ENCODE data around the gene ATG2A. TPM values are rescaled to one million over a fixed set of nuclear protein-coding genes. Genes with fewer than 3 reads are reported as not detected.

Gene ATG2A
- total RNA-seq, 1 experiment from 2014 or later = 16.0 TPM

DNA sequence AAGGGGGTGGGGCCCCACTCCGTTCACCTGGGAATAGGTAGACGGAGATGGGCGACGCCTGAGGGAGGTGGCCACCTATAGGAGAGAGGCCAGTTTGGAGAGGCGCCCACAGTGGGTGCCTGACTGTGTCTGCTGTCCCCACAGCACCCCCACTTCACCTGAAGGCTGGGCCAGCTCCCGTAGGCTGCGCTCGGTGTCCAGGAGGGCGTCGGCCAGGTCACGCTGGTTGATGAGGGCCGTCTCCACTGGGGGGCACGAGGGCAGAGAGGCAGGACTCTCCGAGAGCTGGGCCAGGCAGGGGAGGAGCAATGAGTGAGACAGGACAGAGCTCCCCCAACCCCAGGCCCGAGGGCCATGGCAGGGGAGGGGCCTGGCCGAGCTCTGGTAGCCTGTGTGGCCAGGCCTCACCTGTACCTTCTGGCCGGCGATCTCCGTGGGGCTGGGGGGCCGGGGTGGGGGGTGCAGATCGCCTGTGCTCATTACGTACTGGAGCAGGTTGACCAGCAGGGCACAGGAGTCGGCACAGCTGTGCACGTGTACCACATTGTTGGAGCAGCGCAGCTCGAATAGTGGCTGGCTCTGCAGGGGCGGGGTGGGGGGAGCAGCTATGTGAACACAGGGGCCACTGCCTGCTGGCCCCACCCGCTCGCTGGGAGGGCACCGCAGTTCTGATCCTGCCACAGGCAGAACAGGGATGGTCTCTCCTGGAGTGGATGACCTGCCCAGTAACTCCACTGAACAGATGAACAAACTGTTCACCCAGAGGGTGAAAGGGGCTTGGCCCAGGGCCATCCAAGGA lies 14.7 kb downstream of the ATG2A start:
- no peak for DNase-seq (ENCODE audit: low read depth)

DNA sequence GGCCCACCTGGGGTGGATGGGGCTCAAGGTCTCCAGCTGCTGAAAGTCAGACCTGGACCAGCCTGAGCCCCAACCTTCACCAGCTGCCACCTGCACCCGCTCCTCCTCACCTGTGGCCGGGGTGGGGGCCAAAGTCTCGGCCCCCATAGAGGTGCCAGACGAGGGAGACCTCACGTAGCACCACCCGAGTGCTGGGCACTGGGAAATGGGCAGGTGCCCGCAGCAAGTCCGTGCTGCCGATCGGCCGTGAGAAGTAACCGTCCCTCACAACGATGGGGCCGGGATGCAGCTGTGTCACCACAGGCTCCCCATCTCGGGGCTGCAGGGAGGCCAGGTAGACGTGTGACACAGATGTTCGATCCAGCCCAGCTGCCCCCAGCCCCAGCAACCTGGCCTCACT lies 16.2 kb downstream of the ATG2A start:
- DNase-seq (ENCODE audit: low read depth) = no peak

DNA sequence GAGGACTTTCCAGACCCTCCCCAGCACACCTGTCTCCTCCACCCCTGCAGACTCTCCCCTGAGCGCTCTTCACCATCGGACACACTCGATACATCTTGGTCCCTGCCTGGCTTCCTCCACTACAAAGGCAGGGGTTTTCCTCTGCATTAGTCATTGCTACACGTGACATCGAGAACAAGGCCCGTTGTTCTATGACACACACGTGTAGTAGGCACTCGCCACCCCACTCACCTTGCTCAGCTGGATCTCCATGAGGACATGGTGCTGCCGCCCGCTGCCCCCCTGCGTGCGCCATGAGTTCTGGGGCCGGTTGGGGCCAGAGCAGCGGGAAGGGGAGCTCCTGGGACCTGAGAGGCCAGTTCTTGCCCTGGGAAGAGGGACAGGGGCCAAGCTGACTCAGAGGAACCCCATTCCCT lies 16.7 kb downstream of the ATG2A start:
- DNase-seq (ENCODE audit: low read depth) = peak; percentile 14

DNA sequence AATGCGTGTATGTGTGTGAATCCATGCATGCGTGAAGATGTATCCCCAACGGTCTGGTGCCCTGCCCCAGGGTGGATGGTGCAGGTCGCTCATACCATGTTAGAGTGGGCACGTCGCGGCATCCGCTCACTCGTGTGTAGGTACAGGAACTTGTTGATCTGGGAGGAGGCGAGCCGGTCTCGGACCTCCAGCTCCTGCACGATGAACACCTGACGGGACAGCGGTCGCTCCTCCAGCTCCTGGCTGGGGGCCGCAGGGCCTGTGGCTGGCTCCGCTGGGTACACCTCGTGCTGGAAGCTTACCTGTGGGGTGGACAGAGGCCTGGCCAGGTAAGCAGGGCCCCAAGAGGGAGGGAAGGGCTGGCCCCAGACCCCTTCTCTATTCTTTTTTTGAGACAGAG lies 18.5 kb downstream of the ATG2A start:
- DNase-seq (ENCODE audit: low read depth) = no peak

DNA sequence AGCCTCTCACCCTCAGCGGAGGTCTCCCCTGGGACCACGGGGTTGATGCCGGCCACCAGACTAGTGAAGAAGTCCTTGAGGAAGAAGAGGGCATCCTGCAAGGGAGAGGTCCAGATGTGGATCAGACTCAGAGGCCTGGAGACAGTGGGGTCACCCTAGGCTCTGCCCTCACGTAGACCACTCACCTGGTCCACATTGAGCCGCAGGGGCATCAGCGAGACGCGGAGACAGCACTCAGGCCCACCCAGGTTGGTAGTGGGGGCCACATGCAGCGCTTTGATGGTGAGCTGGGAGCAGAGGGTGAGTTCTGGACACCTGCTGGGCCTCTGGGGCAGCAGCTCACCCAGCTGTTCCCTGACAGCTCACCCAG lies 18.9 kb downstream of the ATG2A start:
- DNase-seq (ENCODE audit: low read depth) = no peak

DNA sequence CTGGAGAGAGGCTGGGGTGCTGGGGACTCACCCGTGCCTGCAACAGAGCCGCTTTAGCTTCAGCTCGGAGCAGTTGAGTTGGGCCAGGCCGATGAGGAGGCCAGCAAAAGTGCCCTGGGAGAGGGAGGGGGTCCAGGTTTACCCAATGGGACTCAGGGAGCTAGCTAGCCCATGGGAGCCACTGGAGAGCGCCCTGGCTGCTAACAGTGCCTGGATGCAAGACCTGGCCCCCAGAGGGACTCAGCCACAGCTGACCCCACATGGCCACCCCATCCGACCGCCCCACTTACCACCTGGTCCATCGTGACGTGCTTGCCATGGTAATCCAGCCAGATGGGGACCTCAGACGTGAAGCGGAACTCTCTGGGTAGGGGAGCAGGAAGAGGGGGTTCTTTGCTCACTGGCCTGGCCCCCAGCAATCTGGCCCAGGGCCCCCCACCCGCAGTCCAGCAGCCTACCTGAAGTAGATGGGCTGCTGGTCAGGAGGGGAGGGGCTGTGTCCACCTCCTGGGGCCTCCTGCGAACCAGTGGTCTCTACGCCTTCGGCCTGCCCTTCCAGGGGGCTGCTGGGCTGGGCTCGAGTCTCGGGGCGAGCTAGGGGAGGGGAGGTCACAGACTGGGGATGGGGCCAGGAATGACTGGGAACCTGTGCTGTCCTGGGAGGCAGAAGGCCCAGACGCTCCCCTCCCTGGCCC lies 19.5 kb downstream of the ATG2A start:
- DNase-seq (ENCODE audit: low read depth) = no peak

DNA sequence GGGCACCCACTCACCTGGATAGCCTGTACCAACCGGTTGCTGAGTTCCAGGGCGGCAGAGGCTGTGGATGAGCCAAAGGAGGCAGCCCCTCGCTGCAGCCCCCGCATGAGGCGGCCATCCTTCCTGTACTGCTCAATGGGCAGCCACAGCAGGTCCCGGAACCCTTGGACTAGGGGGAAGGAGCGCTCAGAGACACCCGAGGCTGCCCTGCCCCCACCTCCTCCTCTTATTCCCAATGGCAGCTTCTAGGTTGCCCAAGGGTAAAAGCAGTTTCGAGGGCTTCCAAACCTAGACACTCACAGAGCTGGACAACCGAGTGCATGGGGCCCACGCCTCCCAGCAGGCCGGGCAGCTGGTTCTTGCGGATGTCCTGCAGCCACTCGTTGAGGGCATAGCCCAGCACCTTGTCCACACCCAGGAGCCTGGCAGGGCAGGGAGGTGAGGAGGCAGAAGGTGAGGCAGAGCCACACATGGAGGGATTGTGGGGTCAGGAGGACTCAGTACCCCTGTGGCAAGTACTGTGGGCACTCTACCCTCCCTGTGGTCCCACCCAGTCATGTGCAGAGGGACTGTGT lies 20.5 kb downstream of the ATG2A start:
- DNase-seq (ENCODE audit: low read depth) = no peak

DNA sequence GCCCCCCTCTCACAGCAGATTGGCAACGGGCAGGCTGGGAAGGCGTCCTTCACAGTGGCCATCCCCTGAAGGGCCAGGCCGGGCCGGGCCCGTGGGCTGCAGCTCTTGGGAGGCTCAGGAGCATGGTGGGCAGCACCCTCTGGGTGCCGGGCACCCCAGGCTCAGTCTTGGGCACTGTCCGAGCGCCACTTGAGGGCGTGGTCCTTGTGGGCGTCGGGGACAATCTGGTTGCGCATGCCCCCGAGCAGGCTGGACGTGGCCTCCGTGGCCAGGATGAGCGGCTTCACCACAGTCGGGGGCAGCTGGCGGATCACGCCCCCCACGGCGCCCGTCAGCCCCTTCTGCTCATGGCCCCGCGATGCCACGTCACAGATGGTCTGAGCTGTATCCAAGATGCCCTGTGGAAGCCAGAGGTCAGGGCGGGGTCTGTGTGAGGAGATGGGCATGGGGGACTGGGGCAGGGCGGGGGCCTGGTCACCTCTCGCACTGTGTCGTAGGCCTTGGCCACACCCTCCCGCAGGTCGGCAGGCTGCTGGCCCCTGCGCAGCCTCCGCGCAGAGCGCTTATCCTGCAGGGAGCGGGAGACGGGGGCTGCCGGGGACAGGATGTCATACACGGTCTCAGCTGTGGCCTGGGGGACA lies 22.1 kb downstream of the ATG2A start:
- DNase-seq (ENCODE audit: low read depth) = no peak

DNA sequence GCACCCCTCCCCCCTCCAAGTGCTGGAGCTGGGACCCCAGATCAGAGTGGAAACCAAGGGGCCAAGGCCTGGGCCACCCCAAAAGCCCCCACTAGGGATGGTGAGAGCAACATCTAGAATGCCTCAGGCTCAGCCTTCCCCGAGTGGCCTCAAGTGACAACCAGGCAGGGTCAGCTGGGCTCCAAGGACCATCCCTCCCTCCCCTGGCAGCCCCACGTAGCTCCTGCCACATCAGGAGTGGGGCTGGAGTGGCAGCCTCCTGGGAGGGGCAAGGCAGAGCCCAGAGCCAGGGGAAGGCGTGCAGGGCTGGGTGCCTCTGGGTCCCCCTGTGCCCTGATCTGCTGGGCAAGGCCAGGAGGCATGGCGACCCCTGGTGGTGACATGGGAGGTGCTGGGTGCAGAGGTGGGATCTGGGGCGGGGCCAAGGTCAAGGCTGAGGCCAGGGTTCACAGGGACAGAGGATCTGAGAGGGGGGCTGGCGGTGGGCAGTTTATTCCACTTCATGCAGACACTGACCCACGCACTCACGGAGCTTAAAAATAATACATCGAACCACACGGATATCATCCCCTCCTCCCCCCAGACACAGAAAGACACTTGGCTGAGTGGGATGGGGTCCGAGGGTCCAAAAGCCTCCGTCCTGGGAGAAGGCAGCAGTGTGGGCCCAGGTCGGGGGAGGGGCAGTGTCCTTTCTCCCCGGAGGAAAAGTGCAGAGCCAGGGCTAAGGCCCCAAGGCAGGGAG lies 22.8 kb downstream of the ATG2A start:
- DNase-seq (ENCODE audit: low read depth) = peak; percentile 63

DNA sequence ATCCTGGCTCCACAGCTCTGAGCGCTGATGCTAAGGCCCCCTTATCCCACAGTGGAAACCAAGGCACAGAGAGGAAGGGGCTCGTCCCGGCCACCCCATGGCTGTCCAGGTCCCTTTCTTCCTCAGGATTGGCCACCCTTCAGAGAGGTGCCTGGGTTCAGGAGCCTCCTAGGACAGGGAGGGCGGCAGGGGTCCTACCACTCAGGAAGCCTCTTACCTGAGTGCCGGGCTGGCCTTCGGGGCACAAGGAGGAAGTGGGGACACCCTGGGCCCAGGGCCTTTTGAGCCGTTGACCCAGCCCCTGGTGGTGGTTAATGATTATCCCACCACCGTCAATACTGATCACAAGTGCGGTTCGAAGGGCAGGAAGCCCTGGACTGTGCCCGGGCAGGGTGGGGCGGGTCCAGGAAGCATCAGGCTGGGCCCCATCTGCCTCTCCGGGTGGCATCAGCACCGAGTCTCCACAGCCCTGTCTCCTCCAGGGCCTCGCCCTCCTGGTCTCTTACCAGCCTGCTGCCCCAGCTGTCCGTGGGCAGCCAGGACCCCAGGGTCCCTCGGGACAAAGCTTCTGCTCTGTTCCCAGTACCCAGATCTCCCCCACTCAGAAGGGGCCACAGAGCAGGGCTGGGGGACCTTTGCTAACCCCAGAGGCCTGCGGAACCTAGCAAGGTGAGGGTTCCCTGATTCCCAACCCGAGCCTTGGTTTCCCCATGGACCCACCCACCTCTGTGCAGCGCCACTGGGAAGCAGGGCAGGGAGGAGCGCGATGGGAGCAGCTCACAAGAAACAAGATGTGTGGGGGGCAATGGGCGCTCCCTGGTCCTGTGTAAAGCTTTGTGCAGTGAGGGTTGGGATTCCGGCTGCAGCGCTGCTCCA lies 23.6 kb downstream of the ATG2A start:
- DNase-seq (ENCODE audit: low read depth) = no peak

DNA sequence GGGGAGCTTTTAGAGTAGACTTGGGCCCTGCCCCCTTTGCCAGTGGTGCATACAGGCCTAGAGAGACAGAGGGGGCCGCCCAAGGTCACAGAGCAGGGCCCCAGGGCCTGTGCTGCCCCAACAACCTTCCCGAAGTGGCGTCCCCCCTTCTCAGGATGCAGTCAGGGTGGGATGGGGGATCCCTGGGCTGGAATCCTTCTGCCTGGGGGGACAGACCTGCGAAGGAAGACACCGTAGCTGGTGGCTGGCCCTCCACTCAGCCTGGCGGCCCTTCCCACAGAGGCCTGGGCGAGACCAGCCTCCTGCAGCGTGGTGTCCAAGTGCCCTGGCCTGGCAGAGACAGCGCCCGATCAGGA lies 24.2 kb downstream of the ATG2A start:
- no peak for DNase-seq (ENCODE audit: low read depth)

DNA sequence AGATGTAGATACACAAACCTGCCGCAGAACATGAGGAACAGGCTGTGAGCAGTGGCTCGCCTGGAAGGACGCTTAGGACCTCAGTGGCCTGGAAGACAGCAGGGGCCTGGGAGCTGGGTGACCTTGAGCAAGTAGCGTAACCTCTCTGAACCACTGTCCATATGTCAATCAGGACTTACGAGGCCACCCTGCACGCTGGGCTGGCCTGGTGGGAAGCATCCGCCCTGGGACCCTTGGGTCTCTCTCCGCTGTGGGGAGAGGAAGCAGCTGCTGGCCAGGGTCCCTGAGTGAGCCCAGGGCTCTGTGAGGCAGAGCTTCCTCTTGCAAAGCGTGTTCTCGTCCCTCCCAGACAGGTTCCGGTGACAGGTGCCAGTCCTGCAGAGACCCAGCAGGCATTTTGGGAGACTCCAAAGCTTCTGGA lies 24.6 kb downstream of the ATG2A start:
- no peak for DNase-seq (ENCODE audit: low read depth)

DNA sequence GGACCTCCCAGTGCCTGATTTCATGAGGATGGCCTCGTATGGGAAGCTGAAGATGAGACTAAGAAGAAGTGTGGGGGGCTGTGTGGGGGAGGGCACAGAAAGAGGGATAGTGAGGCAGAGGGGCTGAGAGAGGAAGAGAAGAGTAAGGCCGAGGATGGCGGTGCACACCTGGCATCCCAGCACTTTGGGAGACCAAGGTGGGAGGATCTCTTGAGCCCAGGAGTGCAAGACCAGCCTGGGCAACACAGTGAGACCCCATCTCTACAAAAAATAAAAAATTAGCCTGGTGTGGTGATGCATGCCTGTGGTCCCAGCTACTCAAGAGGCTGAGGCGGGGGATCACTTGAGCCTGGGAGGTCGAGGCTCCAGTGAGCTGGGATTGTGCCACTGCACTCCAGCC lies 25.1 kb downstream of the ATG2A start:
- DNase-seq (ENCODE audit: low read depth) = no peak

DNA sequence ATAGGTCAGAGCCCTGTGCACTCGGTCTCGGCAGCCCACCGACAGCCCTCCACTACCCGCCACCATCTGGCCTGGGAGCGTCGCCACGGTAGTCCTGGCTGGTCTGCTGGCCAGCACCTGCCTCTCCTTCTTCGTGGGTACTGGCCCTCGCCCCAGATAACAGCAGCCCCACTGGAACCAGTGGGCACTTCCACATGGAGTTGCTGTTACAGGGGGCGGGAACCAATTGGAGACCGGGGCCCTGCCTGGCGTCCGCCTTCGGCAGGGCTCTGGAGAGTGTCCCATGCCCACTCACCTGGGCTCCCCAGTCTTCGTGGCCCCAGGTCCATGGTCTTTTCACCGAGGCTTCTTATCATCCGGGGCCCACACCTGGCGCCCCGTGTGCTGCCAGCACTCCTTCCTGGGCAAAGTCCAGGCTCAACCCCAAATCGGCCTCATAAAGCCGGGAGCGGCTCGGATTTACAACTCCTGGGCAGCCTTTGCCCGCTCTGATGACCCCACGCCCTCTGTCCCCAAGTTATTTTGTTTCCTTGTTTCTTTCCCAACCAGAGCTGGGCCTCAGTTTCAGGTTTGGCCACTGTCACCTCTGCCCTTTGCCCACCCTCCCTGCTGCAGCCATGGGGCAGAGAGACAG lies 25.7 kb downstream of the ATG2A start:
- DNase-seq (ENCODE audit: low read depth) = no peak

DNA sequence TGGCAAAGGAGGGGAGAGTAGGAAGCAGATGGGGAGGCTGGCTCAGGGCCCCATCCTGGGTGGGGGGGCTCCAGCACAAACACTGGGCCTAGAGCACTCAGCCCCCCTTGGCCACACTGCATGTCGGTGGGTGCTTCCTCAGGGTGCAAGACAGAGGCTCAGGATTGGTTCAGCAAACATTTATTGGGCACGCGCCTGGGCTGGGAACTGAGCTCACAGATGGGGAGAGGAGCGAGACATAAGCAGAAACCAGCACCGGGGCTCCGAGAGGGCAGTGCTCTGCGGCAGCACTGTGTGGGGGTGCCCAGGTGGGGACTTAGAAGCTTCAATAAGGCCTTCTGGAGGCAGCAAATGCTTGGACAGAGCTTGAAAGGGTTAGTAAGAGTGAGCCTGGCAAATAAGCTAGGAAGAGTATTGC lies 26.5 kb downstream of the ATG2A start:
- DNase-seq (ENCODE audit: low read depth) = no peak

DNA sequence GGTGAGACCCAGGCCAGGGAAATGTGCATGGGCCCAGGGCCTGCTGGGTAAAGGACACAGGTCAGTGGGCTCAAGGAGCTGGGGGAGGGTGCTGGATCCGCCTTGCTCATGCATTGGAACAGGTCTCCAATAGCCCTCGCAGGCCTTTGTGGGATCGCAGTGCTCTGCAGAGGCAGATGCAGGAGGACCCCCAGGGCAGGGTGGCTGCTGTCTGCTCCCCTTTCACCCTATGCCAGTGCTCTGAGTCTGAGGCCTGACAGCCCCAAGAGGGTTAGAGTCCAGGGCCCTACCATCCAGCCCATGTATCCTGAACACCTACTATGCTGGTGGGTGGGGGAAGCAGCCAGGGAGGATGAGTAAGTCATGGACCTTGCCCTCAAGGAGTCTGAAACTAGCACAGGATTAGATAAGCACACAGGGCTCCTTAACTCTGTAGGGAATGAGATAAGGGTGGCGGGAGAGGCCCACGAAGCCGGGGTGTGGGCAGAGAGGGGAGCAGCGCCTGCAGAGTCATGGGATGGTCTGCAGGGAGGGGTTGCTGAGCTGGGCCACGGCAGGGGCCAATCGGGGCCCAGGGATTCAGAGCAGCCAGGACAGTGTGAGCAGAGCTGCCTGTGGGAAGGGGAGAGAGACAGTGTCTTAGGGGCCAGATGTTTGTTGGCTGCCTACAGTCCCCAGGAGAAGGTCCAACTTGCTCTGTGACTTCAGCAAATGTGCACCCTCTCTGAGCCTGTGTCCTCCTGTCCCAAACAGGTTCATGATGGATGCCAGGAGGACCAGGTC lies 28.1 kb downstream of the ATG2A start:
- DNase-seq (ENCODE audit: low read depth) = peak; percentile 28

DNA sequence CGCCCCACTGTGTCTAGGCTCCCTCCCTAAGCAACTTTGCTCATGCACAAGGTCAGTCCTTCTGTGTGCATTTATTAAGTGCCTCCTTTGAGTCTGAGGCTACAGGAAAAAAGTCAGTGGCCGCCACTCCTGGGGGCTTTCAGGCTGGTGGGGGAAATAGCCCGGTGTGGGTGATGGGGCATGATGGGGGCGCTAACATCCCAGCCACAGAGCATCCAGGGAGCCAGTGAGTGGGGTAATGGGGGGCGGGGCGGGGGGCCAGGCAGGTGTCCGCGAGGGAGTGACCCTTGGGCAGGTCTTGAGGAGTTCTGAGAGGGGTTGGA lies 28.6 kb downstream of the ATG2A start:
- no peak for DNase-seq (ENCODE audit: low read depth)

DNA sequence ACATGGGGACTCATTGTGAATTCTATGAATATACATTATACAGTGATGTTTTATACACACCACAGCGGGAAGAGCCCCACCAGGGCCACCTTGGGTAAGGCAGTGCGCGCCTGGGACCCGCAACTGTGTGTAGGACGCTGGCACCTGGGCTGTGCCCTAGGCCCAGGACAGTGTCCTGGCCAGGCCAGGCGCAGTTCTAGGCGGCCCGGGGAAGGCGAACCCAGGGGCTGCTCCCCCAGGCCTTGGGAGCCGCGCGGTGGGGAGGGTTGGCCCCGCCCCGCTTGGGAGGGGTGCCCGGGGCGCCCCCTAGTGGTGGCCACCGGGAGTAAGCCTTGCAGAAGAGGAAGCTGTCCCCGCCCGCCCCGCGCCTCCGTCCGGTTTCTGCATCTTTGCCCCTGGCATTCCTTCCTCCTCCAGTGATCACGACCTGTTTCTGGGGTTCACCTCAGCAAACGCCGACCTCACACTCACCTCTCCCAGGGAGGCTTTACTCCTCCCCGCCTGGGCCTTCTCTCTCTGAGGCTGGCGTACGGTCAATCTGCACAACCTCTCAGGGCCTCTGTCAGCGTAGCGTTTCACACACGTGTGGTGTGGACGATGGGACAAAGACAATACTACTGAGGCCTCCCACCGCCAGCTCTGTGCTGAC lies 29.1 kb downstream of the ATG2A start:
- peak; percentile 47 for DNase-seq (ENCODE audit: low read depth)

DNA sequence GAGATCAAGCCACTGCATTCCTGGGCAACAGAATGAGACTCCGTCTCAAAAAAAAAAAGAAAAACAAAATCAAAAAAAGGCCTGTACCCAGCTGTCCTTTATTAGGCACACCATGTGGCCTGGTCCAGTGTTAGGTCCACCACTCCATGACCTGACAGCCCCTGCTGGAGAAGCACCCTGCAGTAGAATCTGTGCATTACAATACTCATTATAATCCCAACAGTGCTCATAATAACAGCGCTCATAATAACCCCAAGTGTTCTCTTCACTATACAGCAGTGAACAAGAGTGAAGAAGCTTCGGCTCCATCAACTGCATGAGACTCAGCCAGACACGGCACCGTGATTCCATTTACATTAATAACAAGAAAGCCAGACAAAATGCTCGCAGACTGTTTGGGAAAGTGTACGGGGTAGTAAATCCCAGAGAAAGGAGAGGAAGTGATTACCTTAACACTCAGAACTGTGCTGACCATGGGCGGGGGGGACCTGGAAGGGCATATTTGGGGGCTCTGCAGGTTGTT lies 29.7 kb downstream of the ATG2A start:
- DNase-seq (ENCODE audit: low read depth) = no peak
